Endothelial cell (in vitro differentiated cells): ENCODE data around the gene PRRT1B. TPM values are rescaled to one million over a fixed set of nuclear protein-coding genes. Genes with fewer than 3 reads are reported as not detected.
A peak's percentile ranks its signal among the peaks of the same experiment; 100 is the strongest.

ENCODE experiments used
- DNase-seq: peaks from one replicate; pipeline ENCODE4 v3.0.0; 2021; ENCODE audit warnings: low spot score
- H3K27ac Mint-ChIP-seq: one replicate; pipeline ENCODE4 v1.8.0; 2021; ENCODE audit warnings: mixed read lengths, inconsistent platforms; ENCODE audit not compliant: unreplicated experiment
- H3K27me3 Mint-ChIP-seq: one replicate; pipeline ENCODE4 v1.8.0; 2021; ENCODE audit warnings: mild to moderate bottlenecking, moderate library complexity, mixed read lengths, inconsistent platforms; ENCODE audit not compliant: unreplicated experiment
- H3K36me3 Mint-ChIP-seq: one replicate; pipeline ENCODE4 v1.8.0; 2021; ENCODE audit warnings: mild to moderate bottlenecking, low read depth, mixed read lengths, inconsistent platforms; ENCODE audit not compliant: unreplicated experiment
- H3K4me1 Mint-ChIP-seq: one replicate; pipeline ENCODE4 v1.8.0; 2021; ENCODE audit warnings: mild to moderate bottlenecking, mixed read lengths, inconsistent platforms; ENCODE audit not compliant: unreplicated experiment
- H3K4me3 Mint-ChIP-seq: one replicate; pipeline ENCODE4 v1.8.0; 2021; ENCODE audit warnings: mild to moderate bottlenecking, mixed read lengths, inconsistent platforms; ENCODE audit not compliant: unreplicated experiment
- H3K9me3 Mint-ChIP-seq: one replicate; pipeline ENCODE4 v1.8.0; 2021; ENCODE audit warnings: mixed read lengths, inconsistent platforms; ENCODE audit not compliant: unreplicated experiment
- CTCF ChIP-seq: fragments of 200-600 bp; sonication (generic); IDR thresholded peaks from one replicate; pipeline ENCODE4 v1.5.0; 2021; ENCODE audit warnings: antibody characterized with exemption; ENCODE audit not compliant: unreplicated experiment
- total RNA-seq: library from RNA; stranded (reverse); fragmentation: NEBNext Ultra II Directional; extraction: Animal tissue kit (Norgen Biotek cat#: 25700); gene quantifications from one replicate; pipeline ENCODE4 v1.2.1, GENCODE V29; 2021; ENCODE audit not compliant: unreplicated experiment

The PRRT1B gene
- total RNA-seq, 1 donor from 2014 or later: not detected

GRCh38 chr9:131529597-131530545, 15.5 kb upstream of the PRRT1B start:
- no peak for DNase-seq
- H3K9me3 Mint-ChIP-seq: no peaks in the 10 kb centered on the region
- peaks cover 22% of the 10 kb centered on the region for H3K36me3 Mint-ChIP-seq
- peaks cover 2% of the 10 kb centered on the region for H3K27me3 Mint-ChIP-seq
- peak overlapping the region; percentile 86 for H3K4me3 Mint-ChIP-seq
- no peak for TF ChIP-seq CTCF
- H3K27ac Mint-ChIP-seq: no peak overlapping the region
- H3K4me1 Mint-ChIP-seq: no peaks in the 10 kb centered on the region

- TF ChIP-seq CTCF: no peak
- peak; percentile 56 for DNase-seq
- no peaks in the 10 kb centered on the region for H3K9me3 Mint-ChIP-seq
- H3K36me3 Mint-ChIP-seq: peaks cover 19% of the 10 kb centered on the region
- H3K4me3 Mint-ChIP-seq: peak overlapping the region; percentile 86
- no peak overlapping the region for H3K27ac Mint-ChIP-seq
- no peaks in the 10 kb centered on the region for H3K4me1 Mint-ChIP-seq
- H3K27me3 Mint-ChIP-seq: peaks cover 2% of the 10 kb centered on the region
These were observed 14.8 kb upstream of the PRRT1B start for GRCh38 chr9:131530546-131530919.

GRCh38 chr9:131530920-131531832, 14.1 kb upstream of the PRRT1B start, which contains the start of gene UCK1:
UCK1 (minus strand) TSS chr9:131531263; CDS start chr9:131531174, 89 bp downstream.
- peak; percentile 79 for DNase-seq
- Mint-ChIP-seq H3K27ac (no peak within 1 kb of the TSS), H3K9me3 (no peaks in the 10 kb centered on the region), H3K36me3 (peaks cover 12% of the 10 kb centered on the region), H3K4me3 (peak within 1 kb of the TSS; percentile 86), H3K4me1 (no peaks in the 10 kb centered on the region), H3K27me3 (peaks cover 2% of the 10 kb centered on the region)
- TF ChIP-seq CTCF: no peak

GRCh38 chr9:131534721-131535237, 10.5 kb upstream of the PRRT1B start:
- Mint-ChIP-seq H3K27me3 (no peaks in the 10 kb centered on the region), H3K9me3 (no peaks in the 10 kb centered on the region), H3K4me1 (no peaks in the 10 kb centered on the region), H3K36me3 (peaks cover 7% of the 10 kb centered on the region), H3K4me3 (no peak overlapping the region), H3K27ac (peak overlapping the region; percentile 36)
- no peak for TF ChIP-seq CTCF
- DNase-seq: no peak
